SK-N-SH treated with all-trans-retinoic acid at 6 μM for 48 hours (cell line): ENCODE results near the gene GFPT2.

Experiments
- ATAC-seq: fragments of 200-7000 bp; cut with Tn5 transposase; 3 replicates; pipeline ENCODE4 v1.9.1; 2020; ENCODE audit warnings: mild to moderate bottlenecking, moderate library complexity
- BACH2 ChIP-seq: fragments of 250-450 bp; sonication (Bioruptor Pico); IDR thresholded peaks from 2 replicates; pipeline ENCODE4 v1.9.0; 2021; ENCODE audit warnings: mild to moderate bottlenecking, borderline replicate concordance
- CREB5 ChIP-seq: fragments of 250-450 bp; sonication (Bioruptor Pico); IDR thresholded peaks from 2 replicates; pipeline ENCODE4 v1.5.1; 2020; ENCODE audit warnings: low read depth, mild to moderate bottlenecking, moderate library complexity
- CSDC2 ChIP-seq: fragments of 250-450 bp; sonication (Bioruptor Pico); IDR thresholded peaks from 2 replicates; pipeline ENCODE4 v1.5.0; 2020; ENCODE audit warnings: mild to moderate bottlenecking, moderate library complexity
- CSRNP3 ChIP-seq: fragments of 250-450 bp; sonication (Bioruptor Pico); IDR thresholded peaks from 2 replicates; pipeline ENCODE4 v1.5.1; 2021; ENCODE audit warnings: mild to moderate bottlenecking, moderate library complexity
- ESRRG ChIP-seq: fragments of 250-450 bp; sonication (Bioruptor Pico); IDR thresholded peaks from 2 replicates; pipeline ENCODE4 v1.6.1; 2021; ENCODE audit warnings: mild to moderate bottlenecking
- GLIS3 ChIP-seq: fragments of 250-450 bp; sonication (Bioruptor Pico); IDR thresholded peaks from 2 replicates; pipeline ENCODE4 v1.5.0; 2020; ENCODE audit warnings: mild to moderate bottlenecking, moderate library complexity
- PATZ1 ChIP-seq: fragments of 250-450 bp; sonication (Bioruptor Pico); IDR thresholded peaks from 2 replicates; pipeline ENCODE4 v1.8.0; 2020; ENCODE audit warnings: mild to moderate bottlenecking, moderate library complexity, borderline replicate concordance
- POU6F1 ChIP-seq: fragments of 250-450 bp; sonication (Bioruptor Pico); IDR thresholded peaks from 2 replicates; pipeline ENCODE4 v1.8.0; 2021; ENCODE audit warnings: low read depth, mild to moderate bottlenecking, moderate library complexity, borderline replicate concordance
- RARB ChIP-seq: fragments of 250-450 bp; sonication (Bioruptor Pico); IDR thresholded peaks from 2 replicates; pipeline ENCODE4 v1.8.0; 2021; ENCODE audit warnings: mild to moderate bottlenecking, moderate library complexity
- TCF4 ChIP-seq: fragments of 250-450 bp; sonication (Bioruptor Pico); IDR thresholded peaks from 2 replicates; pipeline ENCODE4 v1.8.0; 2021; ENCODE audit warnings: mild to moderate bottlenecking, moderate library complexity, borderline replicate concordance
- TOX ChIP-seq: fragments of 250-450 bp; sonication (Bioruptor Pico); IDR thresholded peaks from 2 replicates; pipeline ENCODE4 v1.8.0; 2021; ENCODE audit warnings: mild to moderate bottlenecking, moderate library complexity, borderline replicate concordance
- TSHZ2 ChIP-seq: fragments of 250-450 bp; sonication (Bioruptor Pico); IDR thresholded peaks from 2 replicates; pipeline ENCODE4 v1.5.0; 2020; ENCODE audit warnings: mild to moderate bottlenecking, moderate library complexity
- ZC3H10 ChIP-seq: fragments of 250-450 bp; sonication (Bioruptor Pico); IDR thresholded peaks from 2 replicates; pipeline ENCODE4 v1.5.1; 2021; ENCODE audit warnings: mild to moderate bottlenecking, moderate library complexity
- ZFP3 ChIP-seq: fragments of 250-450 bp; sonication (Bioruptor Pico); IDR thresholded peaks from 2 replicates; pipeline ENCODE4 v1.5.0; 2020; ENCODE audit warnings: mild to moderate bottlenecking, moderate library complexity
- ZFP30 ChIP-seq: fragments of 450-650 bp; formaldehyde crosslinking; IDR thresholded peaks from 2 replicates; pipeline ENCODE4 v1.5.0; 2022; ENCODE audit warnings: mild to moderate bottlenecking, moderate library complexity
- ZNF565 ChIP-seq: fragments of 450-650 bp; formaldehyde crosslinking; conservative IDR thresholded peaks from 2 replicates; pipeline ENCODE4 v1.5.0; 2020; ENCODE audit warnings: low read depth, mild to moderate bottlenecking, moderate library complexity
- ZNF70 ChIP-seq: fragments of 450-650 bp; formaldehyde crosslinking; IDR thresholded peaks from 2 replicates; pipeline ENCODE4 v1.5.0; 2020; ENCODE audit warnings: mild to moderate bottlenecking, moderate library complexity
- ZNF8 ChIP-seq: fragments of 450-650 bp; formaldehyde crosslinking; IDR thresholded peaks from 2 replicates; pipeline ENCODE4 v1.5.0; 2020; ENCODE audit warnings: mild to moderate bottlenecking, moderate library complexity

GFPT2 gene

GRCh38 chr5:180377556-180378197, 24.5 kb upstream of the GFPT2 start (continued):
- TF ChIP-seq POU6F1 (CRISPR knock-in tag) (no peak), ZC3H10 (CRISPR knock-in tag) (no peak), ZNF70 (CRISPR knock-in tag) (no peak)

- ATAC-seq = no peak
- TF ChIP-seq ZFP30 (CRISPR knock-in tag) = no peak
- peak; percentile 44; the same call in 1 of the 2 replicates for TF ChIP-seq TCF4 (CRISPR knock-in tag)
Measured at GRCh38 chr5:180376511-180376910, 23.4 kb upstream of the GFPT2 start.

GRCh38 chr5:180375955-180376354, 22.8 kb upstream of the GFPT2 start:
- no peak for TF ChIP-seq POU6F1 (CRISPR knock-in tag)
- TF ChIP-seq ESRRG (CRISPR knock-in tag) = no peak
- no peak for TF ChIP-seq GLIS3
- no peak for TF ChIP-seq ZNF565 (CRISPR knock-in tag)
- no peak for TF ChIP-seq CREB5 (CRISPR knock-in tag)
- TF ChIP-seq CSDC2 (CRISPR knock-in tag) = no peak
- no peak for ATAC-seq

GRCh38 chr5:180375291-180375690, 22.2 kb upstream of the GFPT2 start:
- ATAC-seq = no peak
- TF ChIP-seq CSRNP3 (CRISPR knock-in tag) (no peak), ZNF8 (CRISPR knock-in tag) (no peak), GLIS3 (no peak), TSHZ2 (no peak), RARB (CRISPR knock-in tag) (no peak), TOX (CRISPR knock-in tag) (no peak), CREB5 (CRISPR knock-in tag) (no peak), TCF4 (CRISPR knock-in tag) (no peak), ZFP3 (CRISPR knock-in tag) (no peak), POU6F1 (CRISPR knock-in tag) (no peak), ZNF565 (CRISPR knock-in tag) (no peak), BACH2 (CRISPR knock-in tag) (no peak), PATZ1 (CRISPR knock-in tag) (no peak)
